HepG2 (cell line): ENCODE data around the gene PRSS53. TPM values are rescaled to one million over a fixed set of nuclear protein-coding genes. Genes with fewer than 3 reads are reported as not detected.

ENCODE experiments used
- ATAC-seq: fragments of 200-7000 bp; cut with Tn5 transposase; 3 replicates; pipeline ENCODE4 v1.9.1; 2020; ENCODE audit warnings: mild to moderate bottlenecking, moderate library complexity
- BruUV-seq: library from RNA; stranded (reverse); fragments of 400-500 nt; replicated peaks from 2 replicates; lab custom pipeline; 2021; lab: Mats Ljungman, UMichigan
- CTCF ChIA-PET: fragments of 300-600 bp; formaldehyde crosslinking; extraction: SDS; loops from one replicate; lab custom pipeline; 2021; ENCODE audit warnings: low total read pairs, inconsistent platforms, low intra/inter-chr PET ratio; lab: Yijun Ruan, JAX
- POLR2A ChIA-PET: fragments of 350-600 bp; sonication (Branson Sonifier 250); formaldehyde crosslinking; loops from one replicate; lab custom pipeline; 2020; ENCODE audit warnings: antibody characterized with exemption, inconsistent platforms; lab: Yijun Ruan, JAX
- DNase-seq: peaks from one replicate; pipeline ENCODE4 v3.0.0-alpha.2; 2015; ENCODE audit warnings: low spot score
- FAIRE-seq: peaks from 3 replicates; lab custom pipeline; 2011; peaks lifted over from hg19 to GRCh38; lab: Jason Lieb, UNC
- H2AFZ ChIP-seq: one replicate; pipeline ENCODE4 v1.6.1; 2011; ENCODE audit warnings: low read length, inconsistent platforms
- H3K27ac ChIP-seq: fragments of 300-600 bp; 3 replicates; pipeline ENCODE4 v1.8.0; 2011; ENCODE audit warnings: mixed run types, mild to moderate bottlenecking, mixed read lengths, low read length, inconsistent platforms; ENCODE audit not compliant: insufficient read depth; ENCODE audit errors: extremely low read length
- H3K27me3 ChIP-seq, 2 experiments: fragments of 200-600 bp in 1 of 2; 2 replicates in 1 of 2; 3 replicates in 1 of 2; pipeline versions ENCODE4 v1.6.0 to v1.8.0; 2011; ENCODE audit warnings: low read length in 2 of 2, mild to moderate bottlenecking in 2 of 2, moderate library complexity in 2 of 2, inconsistent platforms in 1 of 2; ENCODE audit not compliant: insufficient read depth in 2 of 2, control insufficient read depth in 1 of 2
- H3K36me3 ChIP-seq, 2 experiments: fragments of 200-600 bp in 1 of 2; replicated peaks in 1 of 2; 2 replicates in 1 of 2; 3 replicates in 1 of 2; pipeline versions ENCODE4 v1.5.1 to v1.8.0; 2011; ENCODE audit warnings: low read length in 2 of 2, inconsistent platforms in 1 of 2; ENCODE audit not compliant: insufficient read depth in 2 of 2, control insufficient read depth in 1 of 2
- H3K4me1 ChIP-seq: 2 replicates; pipeline ENCODE4 v1.5.1; 2012; ENCODE audit warnings: low read length, inconsistent platforms; ENCODE audit not compliant: insufficient read depth
- H3K4me2 ChIP-seq: 2 replicates; pipeline ENCODE4 v1.6.0; 2011; ENCODE audit warnings: low read depth, low read length, inconsistent platforms
- H3K4me3 ChIP-seq, 3 experiments: fragments of 200-600 bp in 1 of 3; sonication (generic), shearing (Covaris generic) in 1 of 3; replicated peaks in 1 of 3; 2 replicates each; pipeline ENCODE4 v1.5.1; 2011 to 2016; ENCODE audit warnings: low read length in 3 of 3, inconsistent platforms in 2 of 3, low read depth in 2 of 3, mild to moderate bottlenecking in 2 of 3, control low read depth in 1 of 3, mixed read lengths in 1 of 3; ENCODE audit not compliant: insufficient read depth in 1 of 3
- H3K79me2 ChIP-seq: one replicate; pipeline ENCODE4 v1.6.1; 2011; ENCODE audit warnings: low read length, inconsistent platforms; ENCODE audit not compliant: insufficient read depth
- H3K9ac ChIP-seq: 2 replicates; pipeline ENCODE4 v1.6.0; 2011; ENCODE audit warnings: mild to moderate bottlenecking, low read depth, low read length, inconsistent platforms; ENCODE audit not compliant: insufficient read depth
- H3K9me3 ChIP-seq: 2 replicates; pipeline ENCODE4 v1.5.1; 2012; ENCODE audit warnings: mild to moderate bottlenecking, low read length
- H4K20me1 ChIP-seq: 2 replicates; pipeline ENCODE4 v1.6.0; 2011; ENCODE audit warnings: inconsistent platforms, mild to moderate bottlenecking, low read length, moderate library complexity; ENCODE audit not compliant: insufficient read depth
- ATF2 ChIP-seq: sonication (generic); formaldehyde crosslinking; IDR thresholded peaks from 2 replicates; pipeline ENCODE4 v1.4.0; 2020; ENCODE audit warnings: missing genetic modification reagents
- CEBPZ ChIP-seq: IDR thresholded peaks from 2 replicates; pipeline ENCODE4 v1.6.1; 2012; ENCODE audit warnings: low read length, improper control_type of control experiment
- CREB1 ChIP-seq, 2 experiments: fragments of 450-650 bp in 1 of 2; IDR thresholded peaks; 2 replicates each; pipeline ENCODE4 v1.6.1; 2016 to 2017; ENCODE audit warnings: control low read depth in 1 of 2, mild to moderate bottlenecking in 1 of 2, missing compliant biosample characterization in 1 of 2, missing genetic modification characterization in 1 of 2
- CREBL2 ChIP-seq: sonication (generic); formaldehyde crosslinking; IDR thresholded peaks from 2 replicates; pipeline ENCODE4 v1.8.1; 2023; ENCODE audit warnings: missing genetic modification reagents, mild to moderate bottlenecking, borderline replicate concordance
- HDAC2 ChIP-seq: sonication (generic); formaldehyde crosslinking; IDR thresholded peaks from 2 replicates; pipeline ENCODE4 v1.4.0; 2020; ENCODE audit warnings: missing genetic modification reagents
- HIVEP1 ChIP-seq: sonication (generic); formaldehyde crosslinking; IDR thresholded peaks from 2 replicates; pipeline ENCODE4 v1.4.0; 2020; ENCODE audit warnings: mild to moderate bottlenecking, missing genetic modification reagents
- MAX ChIP-seq: IDR thresholded peaks from 2 replicates; pipeline ENCODE4 v1.6.1; 2012; ENCODE audit warnings: inconsistent platforms
- POLR2AphosphoS2 ChIP-seq: IDR thresholded peaks from 2 replicates; pipeline ENCODE4 v1.6.1; 2011; ENCODE audit warnings: low read depth, low read length, improper control_type of control experiment
- REST ChIP-seq, 2 experiments: IDR thresholded peaks; 2 replicates each; pipeline ENCODE4 v1.6.1; 2011 to 2012; ENCODE audit warnings: low read length in 2 of 2, borderline replicate concordance in 1 of 2, low read depth in 1 of 2, mild to moderate bottlenecking in 1 of 2, moderate library complexity in 1 of 2
- SATB2 ChIP-seq: sonication (generic); formaldehyde crosslinking; IDR thresholded peaks from 2 replicates; pipeline ENCODE4 v1.5.0; 2020; ENCODE audit warnings: missing genetic modification reagents
- ZNF124 ChIP-seq: sonication (generic); formaldehyde crosslinking; IDR thresholded peaks from 2 replicates; pipeline ENCODE4 v1.4.0; 2020; ENCODE audit warnings: missing genetic modification reagents
- ZNF629 ChIP-seq: sonication (generic); formaldehyde crosslinking; conservative IDR thresholded peaks from 2 replicates; pipeline ENCODE4 v1.5.0; 2020; ENCODE audit warnings: missing genetic modification reagents
- ZNF740 ChIP-seq: sonication (generic); formaldehyde crosslinking; IDR thresholded peaks from 2 replicates; pipeline ENCODE4 v1.4.0; 2020; ENCODE audit warnings: missing genetic modification reagents
- ZSCAN20 ChIP-seq: sonication (generic); formaldehyde crosslinking; IDR thresholded peaks from 2 replicates; pipeline ENCODE4 v1.4.0; 2020; ENCODE audit warnings: missing genetic modification reagents, mild to moderate bottlenecking, borderline replicate concordance
- WGBS: methylation state at CpG from one replicate; pipeline ENCODE4 v1.1.6; 2017; ENCODE audit warnings: low lambda C conversion rate; 5-methylcytosine and 5-hydroxymethylcytosine counted together
- in situ Hi-C: cut with HindIII; loops from 2 replicates; pipeline ENCODE4 v1.10.0; 2017; ENCODE audit warnings: low pct_unique_long_range_greater_than_20kb; ENCODE audit not compliant: extremely low pct_ligation_motif_present
- intact Hi-C: fragments of 100-400 bp; cut with micrococcal nuclease; formaldehyde crosslinking; loops from one replicate; pipeline ENCODE4 v1.10.0; 2022; ENCODE audit not compliant: unreplicated experiment
- polyA plus RNA-seq, 8 experiments: library from polyadenylated mRNA; depleted of rRNA in 3 of 8; stranded (reverse) in 7 of 8; unstranded in 1 of 8; fragments of >200 nt; fragmentation: Illumina TruSeq in 4 of 8; extraction: Trizol in 4 of 8; gene quantifications; 2 replicates each; pipeline versions ENCODE4 v1.2.1 to v1.2.3, GENCODE V29; 2011 to 2016; ENCODE audit warnings: low read depth in 4 of 8, missing spikeins in 1 of 8, mixed read lengths in 1 of 8; ENCODE audit not compliant: insufficient read depth in 1 of 8
- total RNA-seq, 5 experiments: library from RNA; depleted of rRNA; stranded (reverse); fragments of >200 nt; fragmentation: Illumina TruSeq; extraction: Trizol; gene quantifications; 2 replicates each; pipeline ENCODE4 v1.2.3, GENCODE V29; 2016; ENCODE audit warnings: low read depth in 1 of 5

PRSS53 gene
- total and polyA plus RNA-seq, 2 of the 13 experiments (the other 11 are each of a cell fraction or from before 2014, with no cell fraction given), result 2.2 to 7.4 TPM

GRCh38 chr16:31071861-31072260, 16.9 kb downstream of the PRSS53 start (continued):
- TF ChIP-seq ATF2 (CRISPR knock-in tag) (0 out of 2 replicates have a peak, but pooled peaks have one; percentile 26), ZNF124 (CRISPR knock-in tag) (no peak), ZNF740 (CRISPR knock-in tag) (no peak), CEBPZ (no peak), CREB1 (IDR thresholded peaks at IDR 0.05) (peak; percentile 95), CREB1 (CRISPR knock-in tag; IDR thresholded peaks at IDR 0.05) (no peak), SATB2 (CRISPR knock-in tag) (no peak)

- H3K79me2 ChIP-seq, result peaks cover 34% of the 10 kb centered on the region
- no peaks in the 10 kb centered on the region; a peak in 1 of 5 replicates for H3K27me3 ChIP-seq
- ATAC-seq, result no peak
- DNase-seq, result no peak
- no peaks in the 10 kb centered on the region for H4K20me1 ChIP-seq
- no peak overlapping the region for H3K27ac ChIP-seq
- H3K4me1 ChIP-seq, result peaks cover 12% of the 10 kb centered on the region
- in situ Hi-C loops, result no loop called here
- BruUV-seq, result no TSS peak
- no peak overlapping the region for H3K4me3 ChIP-seq
- intact Hi-C loops, result no loop called here
- H3K9ac ChIP-seq, result no peak overlapping the region
- no peak overlapping the region for H2AFZ ChIP-seq
- peaks cover 5 to 13% of the 10 kb centered on the region in 2 experiments; a peak in 4 of 5 replicates for H3K36me3 ChIP-seq
- WGBS, result 84% methylated on average over 3 of the region's 3 CpGs
- H3K4me2 ChIP-seq, result no peak overlapping the region
- H3K9me3 ChIP-seq, result no peaks in the 10 kb centered on the region
- no peak for FAIRE-seq
- ChIA-PET CTCF (no interaction called here), POLR2A (interaction anchor here (1.8 kb wide), 1 partner anchor 51 kb away, joined by 6 read pairs; no protein-coding TSS in a partner anchor)
- TF ChIP-seq ZSCAN20 (CRISPR knock-in tag) (no peak), POLR2AphosphoS2 (no peak), HIVEP1 (CRISPR knock-in tag) (no peak), MAX (no peak), HDAC2 (CRISPR knock-in tag) (no peak), REST (IDR thresholded peaks at IDR 0.05; ENCODE audit: borderline replicate concordance in 1 of 2, low read depth in 1 of 2, low read length in 2 of 2) (no peak), ZNF629 (CRISPR knock-in tag) (peak; percentile 57), CREBL2 (CRISPR knock-in tag) (no peak)
Measured at GRCh38 chr16:31067342-31067741, 21.4 kb downstream of the PRSS53 start.
